OCI-LY7 (cell line): Measurements from ENCODE around the gene CHN2. TPM values are rescaled to one million over a fixed set of nuclear protein-coding genes. Genes with fewer than 3 reads are reported as not detected.
A peak's percentile ranks its signal among the peaks of the same experiment; 100 is the strongest.

Experiments
- BruUV-seq: library from RNA; stranded (reverse); fragments of 400-500 nt; replicated peaks from 2 replicates; lab custom pipeline; 2021; lab: Mats Ljungman, UMichigan
- CTCF ChIA-PET: fragments of 300-600 bp; sonication (Branson Sonifier 250); formaldehyde crosslinking; loops from one replicate; lab custom pipeline; 2022; ENCODE audit warnings: antibody characterized with exemption; ENCODE audit not compliant: unreplicated experiment; lab: Charles Lee
- POLR2A ChIA-PET: fragments of 300-600 bp; sonication (Branson Sonifier 250); formaldehyde crosslinking; loops from one replicate; lab custom pipeline; 2022; ENCODE audit warnings: antibody characterized with exemption; lab: Charles Lee
- DNase-seq: peaks from one replicate; pipeline ENCODE4 v3.0.0-alpha.2; 2015; ENCODE audit warnings: low spot score
- H2AFZ ChIP-seq: fragments of 200-600 bp; sonication (generic), shearing (Covaris generic); 2 replicates; pipeline ENCODE4 v1.6.1; 2014; ENCODE audit warnings: mild to moderate bottlenecking, antibody characterized with exemption, low read length, moderate library complexity
- H3K27ac ChIP-seq: fragments of 200-600 bp; sonication (generic); 2 replicates; pipeline ENCODE4 v1.5.1; 2014; ENCODE audit warnings: mixed run types, low read depth, mild to moderate bottlenecking, moderate library complexity, low read length, inconsistent platforms; ENCODE audit not compliant: poor library complexity, severe bottlenecking
- H3K36me3 ChIP-seq: fragments of 200-600 bp; sonication (generic); 2 replicates; pipeline ENCODE4 v1.6.1; 2014; ENCODE audit warnings: mild to moderate bottlenecking, antibody characterized with exemption, low read length, moderate library complexity, mixed read lengths; ENCODE audit not compliant: insufficient read depth
- H3K4me1 ChIP-seq: fragments of 200-600 bp; sonication (generic); 2 replicates; pipeline ENCODE4 v1.5.1; 2014; ENCODE audit warnings: mild to moderate bottlenecking, low read length; ENCODE audit not compliant: insufficient read depth, poor library complexity, severe bottlenecking
- H3K4me2 ChIP-seq: fragments of 200-600 bp; sonication (generic); 2 replicates; pipeline ENCODE4 v1.6.1; 2014; ENCODE audit warnings: mild to moderate bottlenecking, low read length
- H3K4me3 ChIP-seq: fragments of 200-600 bp; sonication (generic); 2 replicates; pipeline ENCODE4 v1.5.1; 2014; ENCODE audit warnings: mild to moderate bottlenecking, low read depth, low read length; ENCODE audit not compliant: poor library complexity, severe bottlenecking
- H3K79me2 ChIP-seq: fragments of 200-600 bp; sonication (generic); 2 replicates; pipeline ENCODE4 v1.6.1; 2016; ENCODE audit warnings: low read depth, mild to moderate bottlenecking, low read length, moderate library complexity, mixed read lengths; ENCODE audit not compliant: insufficient read depth
- H3K9me2 ChIP-seq: fragments of 200-600 bp; sonication (generic); 2 replicates; pipeline ENCODE4 v1.6.1; 2016; ENCODE audit warnings: mild to moderate bottlenecking, low read length, mixed read lengths; ENCODE audit not compliant: insufficient read depth
- H3K9me3 ChIP-seq: fragments of 200-600 bp; sonication (generic); 2 replicates; pipeline ENCODE4 v1.6.1; 2014; ENCODE audit warnings: mild to moderate bottlenecking, mixed run types, low read length, mixed read lengths
- H4K20me1 ChIP-seq: fragments of 200-600 bp; sonication (generic); 2 replicates; pipeline ENCODE4 v1.6.1; 2014; ENCODE audit warnings: mild to moderate bottlenecking, antibody characterized with exemption, low read length, moderate library complexity, mixed read lengths; ENCODE audit not compliant: insufficient read depth
- EZH2phosphoT487 ChIP-seq: fragments of 200-600 bp; sonication (generic); IDR thresholded peaks from 2 replicates; pipeline ENCODE4 v1.6.1; 2018; ENCODE audit warnings: low read depth, borderline replicate concordance, mild to moderate bottlenecking, mixed run types, antibody characterized with exemption, low read length, moderate library complexity, mixed read lengths
- intact Hi-C: fragments of 100-400 bp; cut with micrococcal nuclease; formaldehyde crosslinking; loops from one replicate; pipeline ENCODE4 v1.10.0; 2022; ENCODE audit not compliant: unreplicated experiment
- total RNA-seq, 2 experiments: library from RNA; depleted of rRNA in 1 of 2; stranded (reverse); fragments of >200 nt in 1 of 2; shearing (Covaris generic) in 1 of 2; gene quantifications; 2 replicates each; pipeline ENCODE4 v1.2.3, GENCODE V29; 2014 to 2022
- TF ChIP-seq, protein P1 (sequence below): fragments of 200-600 bp; sonication (generic); conservative IDR thresholded peaks from 2 replicates; pipeline ENCODE4 v1.5.1; 2014; ENCODE audit warnings: mild to moderate bottlenecking, antibody characterized with exemption, low read length, moderate library complexity, mixed read lengths

Gene CHN2
- total RNA-seq, 2 experiments from 2014 or later: not detected

DNA sequence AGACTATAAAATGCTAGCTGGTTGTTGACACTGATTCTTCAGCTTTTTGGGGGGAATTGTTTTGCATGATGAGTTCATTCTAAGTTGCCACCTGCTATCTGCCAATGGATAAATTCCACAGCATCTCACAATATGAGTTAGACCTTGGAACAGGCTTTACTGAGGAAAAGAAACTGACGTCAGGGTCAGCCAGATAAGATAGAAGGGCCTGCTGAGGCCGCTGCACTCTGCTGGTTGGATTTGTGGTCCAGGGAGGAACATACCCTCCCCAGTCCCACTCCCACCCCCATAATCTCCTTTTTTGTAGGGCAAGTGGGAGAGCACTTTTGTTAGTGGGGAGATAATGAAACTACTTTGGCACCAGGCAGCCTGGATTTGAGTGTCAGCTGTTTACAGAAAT lies 258.4 kb downstream of the CHN2 start:
- no peak overlapping the region for H3K4me3 ChIP-seq
- no peaks in the 10 kb centered on the region for H3K79me2 ChIP-seq
- no peaks in the 10 kb centered on the region for H3K4me1 ChIP-seq
- no peaks in the 10 kb centered on the region for H3K9me2 ChIP-seq
- no peak overlapping the region for H3K4me2 ChIP-seq
- no peak overlapping the region for H2AFZ ChIP-seq
- no TSS peak for BruUV-seq
- H3K27ac ChIP-seq: no peak overlapping the region
- no peak for DNase-seq
- no peaks in the 10 kb centered on the region for H4K20me1 ChIP-seq
- H3K36me3 ChIP-seq: no peaks in the 10 kb centered on the region
- ChIA-PET POLR2A (interaction anchor here (0.7 to 1.0 kb wide), 2 partner anchors 12 to 29 kb away, joined by 3 read pairs; no protein-coding TSS in a partner anchor), CTCF (no interaction called here)
- intact Hi-C loops: no loop called here
- H3K9me3 ChIP-seq: no peaks in the 10 kb centered on the region
- no peak for TF ChIP-seq EZH2phosphoT487
- TF ChIP-seq, protein P1, sequence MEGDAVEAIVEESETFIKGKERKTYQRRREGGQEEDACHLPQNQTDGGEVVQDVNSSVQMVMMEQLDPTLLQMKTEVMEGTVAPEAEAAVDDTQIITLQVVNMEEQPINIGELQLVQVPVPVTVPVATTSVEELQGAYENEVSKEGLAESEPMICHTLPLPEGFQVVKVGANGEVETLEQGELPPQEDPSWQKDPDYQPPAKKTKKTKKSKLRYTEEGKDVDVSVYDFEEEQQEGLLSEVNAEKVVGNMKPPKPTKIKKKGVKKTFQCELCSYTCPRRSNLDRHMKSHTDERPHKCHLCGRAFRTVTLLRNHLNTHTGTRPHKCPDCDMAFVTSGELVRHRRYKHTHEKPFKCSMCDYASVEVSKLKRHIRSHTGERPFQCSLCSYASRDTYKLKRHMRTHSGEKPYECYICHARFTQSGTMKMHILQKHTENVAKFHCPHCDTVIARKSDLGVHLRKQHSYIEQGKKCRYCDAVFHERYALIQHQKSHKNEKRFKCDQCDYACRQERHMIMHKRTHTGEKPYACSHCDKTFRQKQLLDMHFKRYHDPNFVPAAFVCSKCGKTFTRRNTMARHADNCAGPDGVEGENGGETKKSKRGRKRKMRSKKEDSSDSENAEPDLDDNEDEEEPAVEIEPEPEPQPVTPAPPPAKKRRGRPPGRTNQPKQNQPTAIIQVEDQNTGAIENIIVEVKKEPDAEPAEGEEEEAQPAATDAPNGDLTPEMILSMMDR: no peak

DNA sequence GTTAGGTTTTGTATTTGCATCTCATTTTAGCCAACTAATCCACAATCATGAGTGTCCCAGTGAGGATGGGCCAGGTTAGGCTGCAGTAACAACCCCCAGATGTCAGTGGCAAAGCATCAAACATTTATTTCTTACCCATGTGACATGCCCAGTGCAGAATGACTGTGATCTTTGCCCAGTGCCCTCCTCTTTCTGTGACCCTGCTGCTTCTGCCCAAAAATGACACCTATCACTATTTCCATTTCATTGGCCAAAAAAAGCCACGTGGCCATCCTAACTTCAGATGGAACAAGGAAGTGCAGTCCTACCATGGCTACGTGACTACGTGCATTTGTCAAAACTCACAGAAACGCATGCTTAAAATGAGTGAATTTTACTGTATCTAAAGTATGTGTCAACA lies 259.9 kb downstream of the CHN2 start:
- Histone ChIP-seq H2AFZ (no peak overlapping the region), H3K4me2 (no peak overlapping the region), H4K20me1 (no peaks in the 10 kb centered on the region), H3K79me2 (no peaks in the 10 kb centered on the region), H3K4me1 (no peaks in the 10 kb centered on the region), H3K27ac (no peak overlapping the region), H3K9me2 (no peaks in the 10 kb centered on the region), H3K4me3 (no peak overlapping the region), H3K36me3 (no peaks in the 10 kb centered on the region), H3K9me3 (no peaks in the 10 kb centered on the region)
- BruUV-seq: no TSS peak
- ChIA-PET CTCF (no interaction called here), POLR2A (no interaction called here)
- no peak for TF ChIP-seq EZH2phosphoT487
- TF ChIP-seq, protein P1: no peak
- intact Hi-C loops: no loop called here
- DNase-seq: peak; percentile 1

DNA sequence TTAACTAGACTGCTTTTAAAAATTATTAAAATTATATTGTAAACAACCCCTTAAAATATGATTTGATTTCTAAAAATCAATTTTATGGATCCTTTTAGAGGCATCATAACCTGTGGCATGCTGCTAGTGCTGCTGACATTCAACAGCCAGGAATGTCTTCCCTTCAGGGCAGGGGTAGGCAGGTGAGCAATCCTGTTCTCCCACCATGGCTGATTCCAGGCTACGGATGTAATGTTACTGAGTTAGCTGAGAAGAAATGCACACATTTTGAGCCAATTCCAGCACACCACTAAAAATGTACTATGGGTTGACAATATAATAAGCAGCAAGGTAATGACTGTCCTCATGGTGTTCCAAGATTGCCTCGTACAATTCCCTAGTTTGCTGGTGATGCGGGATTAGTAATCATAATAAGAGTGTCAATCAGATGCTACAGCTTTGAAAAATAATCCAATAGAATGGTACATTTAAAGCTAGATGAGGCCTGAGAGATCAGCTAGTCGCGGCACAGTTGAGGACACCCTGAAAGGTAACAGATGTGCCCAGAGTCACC lies 260.4 kb downstream of the CHN2 start:
- ChIA-PET POLR2A (no interaction called here), CTCF (no interaction called here)
- Histone ChIP-seq H2AFZ (no peak overlapping the region), H3K9me2 (no peaks in the 10 kb centered on the region), H3K4me3 (no peak overlapping the region), H3K27ac (no peak overlapping the region), H3K4me2 (no peak overlapping the region), H3K4me1 (no peaks in the 10 kb centered on the region), H3K9me3 (no peaks in the 10 kb centered on the region), H3K79me2 (no peaks in the 10 kb centered on the region), H4K20me1 (no peaks in the 10 kb centered on the region), H3K36me3 (no peaks in the 10 kb centered on the region)
- DNase-seq: no peak
- intact Hi-C loops: no loop called here
- BruUV-seq: no TSS peak
- TF ChIP-seq, protein P1: no peak
- TF ChIP-seq EZH2phosphoT487: no peak
